LHCN-M2 (cell line): ENCODE results near the gene ARMH2. TPM values are rescaled to one million over a fixed set of nuclear protein-coding genes. Genes with fewer than 3 reads are reported as not detected.
"Not testable (repeated sequence)": the region's sequence is repeated elsewhere in the genome, so short reads cannot be mapped to it uniquely, and the experiment has no call there.

ENCODE experiments used
- DNase-seq: peaks from one replicate; pipeline ENCODE4 v3.0.0-alpha.2; 2012; ENCODE audit warnings: low read depth
- total RNA-seq: library from RNA; depleted of rRNA; stranded (reverse); fragments of >200 nt; gene quantifications from 2 replicates; pipeline ENCODE4 v1.2.3, GENCODE V29; 2014; rRNA removed

The ARMH2 gene
- total RNA-seq, 1 experiment from 2014 or later = not detected

GRCh38 chr6:24764833-24765828 is 33.6 kb downstream of the ARMH2 start:
- not testable (repeated sequence) for DNase-seq

GRCh38 chr6:24763578-24763977 is 35.1 kb downstream of the ARMH2 start:
- DNase-seq = no peak

- no peak for DNase-seq
Observed at GRCh38 chr6:24761851-24762250, 36.9 kb downstream of the ARMH2 start.

- peak; percentile 21 for DNase-seq
Observed at GRCh38 chr6:24761193-24761835, 37.4 kb downstream of the ARMH2 start.

- no peak for DNase-seq
Observed at GRCh38 chr6:24760210-24760609, 38.5 kb downstream of the ARMH2 start.

GRCh38 chr6:24759718-24760117 is 39.0 kb downstream of the ARMH2 start:
- DNase-seq = no peak

- no peak for DNase-seq
Observed at GRCh38 chr6:24757611-24758010, 41.1 kb downstream of the ARMH2 start.

GRCh38 chr6:24755279-24755678 is 43.4 kb downstream of the ARMH2 start:
- DNase-seq = no peak

GRCh38 chr6:24754378-24754777 is 44.3 kb downstream of the ARMH2 start:
- DNase-seq = not testable (repeated sequence)

GRCh38 chr6:24753545-24753944 is 45.2 kb downstream of the ARMH2 start:
- no peak for DNase-seq

- DNase-seq = no peak
Observed at GRCh38 chr6:24752917-24753492, 45.7 kb downstream of the ARMH2 start.

GRCh38 chr6:24752503-24752902 is 46.2 kb downstream of the ARMH2 start:
- DNase-seq = no peak

GRCh38 chr6:24750878-24751277 is 47.8 kb downstream of the ARMH2 start:
- not testable (repeated sequence) for DNase-seq

- DNase-seq = no peak
Observed at GRCh38 chr6:24749297-24749696, 49.4 kb downstream of the ARMH2 start.

Other genes with a start within 250 kb of the ARMH2 start
- 0.06 TPM in 1 of 2 replicates, not detected in the other for gene KIAA0319, start 152.7 kb downstream of the ARMH2 start, total RNA-seq
- gene TDP2, start 132.0 kb downstream of the ARMH2 start, total RNA-seq = 17.4 and 22.3 TPM in 2 replicates
- 8.1 and 8.4 TPM in 2 replicates for gene ACOT13, start 131.8 kb downstream of the ARMH2 start, total RNA-seq
- gene C6orf62, start 79.8 kb downstream of the ARMH2 start, total RNA-seq = 134 and 140 TPM in 2 replicates
- 52.4 and 60.5 TPM in 2 replicates for gene GMNN, start 24.0 kb downstream of the ARMH2 start, total RNA-seq
- gene RIPOR2, start 137.0 kb upstream of the ARMH2 start, total RNA-seq = 0.64 and 1.7 TPM in 2 replicates